ENCODE results near the gene ENO4. TPM values are rescaled to one million over a fixed set of nuclear protein-coding genes. Genes with fewer than 3 reads are reported as not detected.

The ENO4 gene
- total and polyA plus RNA-seq, 10 of the 15 experiments (the other 5 are each of a cell fraction or from before 2014, with no cell fraction given) = 0.12 to 0.37 (median 0.18) TPM; not detected in 7

GRCh38 chr10:116875897-116876296, 26.6 kb downstream of the ENO4 start:
- ChIA-PET RAD21 (ENCODE audit: unreplicated experiment) (interaction anchor here (1.5 kb wide), 1 partner anchor 299 kb away, joined by 3 read pairs; no protein-coding TSS in a partner anchor), POLR2A (no interaction called here), SMC1A (ENCODE audit: uncharacterized antibody, unreplicated experiment) (interaction anchor here (0.9 kb wide), 1 partner anchor 60 kb away, joined by 3 read pairs; no protein-coding TSS in a partner anchor), CTCF (interaction anchor here (1.1 kb wide), 1 partner anchor 79 kb away, joined by 3 read pairs; no protein-coding TSS in a partner anchor)
- no peaks in the 10 kb centered on the region for H3K27me3 ChIP-seq (replicated peaks in 1 of 2; ENCODE audit: control insufficient read depth in 2 of 2, insufficient read depth in 2 of 2, low read length in 1 of 2)
- no peaks in the 10 kb centered on the region for H4K20me1 ChIP-seq (ENCODE audit: control insufficient read depth, insufficient read depth)
- WGBS (ENCODE audit: insufficient coverage, insufficient replicate concordance, low lambda C conversion rate, missing lambda C conversion rate) = 33% methylated on average over 2 of the region's 2 CpGs
- ATAC-seq (no peak), DNase-seq (ENCODE audit: low read depth, low spot score) (no peak), FAIRE-seq (no peak)
- in situ Hi-C loops (cut with MboI) = no loop called here
- no peak overlapping the region for H3K9ac ChIP-seq (ENCODE audit: control insufficient read depth, insufficient read depth, low read length)
- no peak overlapping the region for H3K4me3 ChIP-seq
- BruUV-seq (replicated peaks) = no TSS peak
- no peaks in the 10 kb centered on the region for H3K9me3 ChIP-seq (replicated peaks; ENCODE audit: control insufficient read depth, insufficient read depth, low read length)
- H3K4me2 ChIP-seq (ENCODE audit: control insufficient read depth, insufficient read depth) = no peak overlapping the region
- H3K27ac ChIP-seq (ENCODE audit: control insufficient read depth, insufficient read depth) = no peak overlapping the region
- H2AFZ ChIP-seq (ENCODE audit: control insufficient read depth, low read depth, low read length) = no peak overlapping the region
- no peaks in the 10 kb centered on the region for H3K4me1 ChIP-seq (ENCODE audit: control insufficient read depth, insufficient read depth, low read length)
- intact Hi-C loops (cut with micrococcal nuclease; ENCODE audit: unreplicated experiment) = no loop called here
- H3K36me3 ChIP-seq (ENCODE audit: control insufficient read depth in 2 of 2, insufficient read depth in 2 of 2, low read length in 1 of 2) = no peaks in the 10 kb centered on the region
- TF ChIP-seq RCOR1 (conservative IDR thresholded peaks at IDR 0.05; ENCODE audit: low read depth, low read length) (no peak), IKZF2 (IDR thresholded peaks at IDR 0.05) (no peak), DPF2 (IDR thresholded peaks at IDR 0.05) (no peak), TCF7 (IDR thresholded peaks at IDR 0.05; ENCODE audit: borderline replicate concordance) (no peak)
- H3K79me2 ChIP-seq (ENCODE audit: control insufficient read depth, insufficient read depth, low read length) = no peaks in the 10 kb centered on the region

GRCh38 chr10:116877391-116877790, 28.1 kb downstream of the ENO4 start:
- WGBS (ENCODE audit: insufficient coverage, insufficient replicate concordance, low lambda C conversion rate, missing lambda C conversion rate) = 0% methylated on average over 3 of the region's 3 CpGs
- no peak for TF ChIP-seq NRF1 (conservative IDR thresholded peaks at IDR 0.05; ENCODE audit: low read depth, low read length)
- TF ChIP-seq GATAD2B (conservative IDR thresholded peaks at IDR 0.05; ENCODE audit: low read depth) = no peak
- no peak for TF ChIP-seq MLLT1 (IDR thresholded peaks at IDR 0.05)
- no peak for TF ChIP-seq IRF5 (IDR thresholded peaks at IDR 0.05; ENCODE audit: borderline replicate concordance)
- TF ChIP-seq JUND (IDR thresholded peaks at IDR 0.05; ENCODE audit: low read depth, low read length) = no peak
- TF ChIP-seq TAF1 (IDR thresholded peaks at IDR 0.05; ENCODE audit: borderline replicate concordance, low read depth, low read length) = no peak
- no peak for TF ChIP-seq NBN (IDR thresholded peaks at IDR 0.05)
- no peak for TF ChIP-seq IKZF1 (conservative IDR thresholded peaks at IDR 0.05)
- TF ChIP-seq ELK1 (IDR thresholded peaks at IDR 0.05; ENCODE audit: low read depth, low read length) = no peak
- no peak for TF ChIP-seq ATF2 (IDR thresholded peaks at IDR 0.05; ENCODE audit: low read length)

More at GRCh38 chr10:116877391-116877790, 28.1 kb downstream of the ENO4 start:
- Histone ChIP-seq H3K36me3 (ENCODE audit: control insufficient read depth in 2 of 2, insufficient read depth in 2 of 2, low read length in 1 of 2) (no peaks in the 10 kb centered on the region), H3K4me2 (ENCODE audit: control insufficient read depth, insufficient read depth) (no peak overlapping the region), H2AFZ (ENCODE audit: control insufficient read depth, low read depth, low read length) (no peak overlapping the region), H3K27ac (ENCODE audit: control insufficient read depth, insufficient read depth) (no peak overlapping the region), H3K27me3 (replicated peaks in 1 of 2; ENCODE audit: control insufficient read depth in 2 of 2, insufficient read depth in 2 of 2, low read length in 1 of 2) (no peaks in the 10 kb centered on the region), H3K79me2 (ENCODE audit: control insufficient read depth, insufficient read depth, low read length) (no peaks in the 10 kb centered on the region), H3K4me1 (ENCODE audit: control insufficient read depth, insufficient read depth, low read length) (no peaks in the 10 kb centered on the region), H4K20me1 (ENCODE audit: control insufficient read depth, insufficient read depth) (no peaks in the 10 kb centered on the region), H3K9ac (ENCODE audit: control insufficient read depth, insufficient read depth, low read length) (no peak overlapping the region), H3K4me3 (no peak overlapping the region), H3K9me3 (replicated peaks; ENCODE audit: control insufficient read depth, insufficient read depth, low read length) (no peaks in the 10 kb centered on the region)
- SMC1A ChIA-PET (ENCODE audit: uncharacterized antibody, unreplicated experiment) = no interaction called here
- CTCF ChIA-PET = interaction anchor here (0.6 kb wide), 1 partner anchor 98 kb away, joined by 4 read pairs; no protein-coding TSS in a partner anchor
- POLR2A ChIA-PET = no interaction called here
- FAIRE-seq (no peak), DNase-seq (ENCODE audit: low read depth, low spot score) (no peak), ATAC-seq (no peak)
- no TSS peak for BruUV-seq (replicated peaks)
- in situ Hi-C loops (cut with MboI) = no loop called here
- intact Hi-C loops (cut with micrococcal nuclease; ENCODE audit: unreplicated experiment) = no loop called here
- RAD21 ChIA-PET (ENCODE audit: unreplicated experiment) = no interaction called here
